ENCODE data around the gene TMEM11. TPM values are rescaled to one million over a fixed set of nuclear protein-coding genes. Genes with fewer than 3 reads are reported as not detected.

The TMEM11 gene
- total and polyA plus RNA-seq, 4 experiments from 2014 or later, result 18.6 to 38.6 (median 28.7) TPM

DNA sequence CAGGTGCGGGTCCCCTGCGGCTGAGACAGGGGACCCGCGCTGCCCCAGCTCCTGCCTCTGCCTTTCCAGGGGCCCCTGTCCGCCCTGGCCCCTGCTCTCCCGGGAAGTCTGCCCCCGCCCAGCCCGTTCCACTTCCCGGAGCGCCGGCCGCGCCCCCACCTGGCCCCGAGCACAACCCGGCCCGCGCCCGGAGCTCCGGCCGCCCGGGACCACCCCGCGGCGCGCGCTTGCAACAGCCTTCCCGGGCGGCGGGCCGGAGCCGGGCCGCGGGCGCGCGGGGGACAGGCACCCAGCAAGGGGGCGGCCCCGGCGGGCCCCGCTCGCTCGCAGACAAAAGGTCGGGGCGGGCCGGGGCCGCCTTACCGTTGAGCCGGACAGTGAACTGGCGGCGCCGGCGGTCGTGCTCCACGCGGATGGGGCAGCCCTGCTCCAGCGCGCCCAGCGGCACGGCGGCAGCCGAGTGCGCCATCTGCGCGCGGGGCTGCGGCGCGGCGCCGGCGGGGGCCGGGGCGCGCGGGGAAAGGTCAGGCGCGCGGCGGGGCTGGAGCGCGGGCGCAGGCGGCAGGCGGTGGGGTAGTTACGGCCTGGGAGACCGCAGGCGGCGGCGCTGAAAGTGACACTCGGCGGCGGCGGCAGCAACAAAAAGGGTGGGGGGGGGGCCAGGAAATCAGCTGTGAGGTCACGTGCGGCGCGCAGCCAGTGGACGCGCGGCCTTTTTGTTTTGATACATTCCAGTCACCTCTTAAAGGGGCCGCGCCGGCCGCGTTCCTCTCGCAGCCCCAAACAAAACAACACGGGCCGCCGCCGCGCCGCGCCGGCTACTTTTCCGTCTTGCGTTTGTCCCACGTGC lies 39.1 kb upstream of the TMEM11 start, which contains the start of gene NATD1:
Gene NATD1 (minus strand): TSS at position 615 of the 850 bp plus-strand sequence. CDS start 146 bp downstream, at position 469.
- intact Hi-C loops (cut with micrococcal nuclease), result loop anchor here (1.0 to 2.0 kb wide), 5 partner anchors 22 to 210 kb away; partner anchors contain the start of genes MAP2K3, TMEM11 and USP22
- ChIA-PET CTCF (ENCODE audit: partially characterized antibody) (interaction anchor here (1.5 to 5.3 kb wide), 2 partner anchors 27 to 133 kb away, joined by 3 to 25 read pairs; no protein-coding TSS in a partner anchor), POLR2A (ENCODE audit: partially characterized antibody) (interaction anchor here (0.6 to 4.2 kb wide), 12 partner anchors 11 to 1097 kb away, joined by 3 to 48 read pairs (median 6); partner anchors contain the start of genes DHRS7B and TMEM11)
- Histone ChIP-seq H3K27ac (ENCODE audit: low read depth, low read length) (peak within 1 kb of the TSS; percentile 62), H3K4me1 (ENCODE audit: insufficient read depth, low read length) (peaks cover 27% of the 10 kb centered on the region), H3K4me3 (ENCODE audit: low read length in 2 of 2) (peak within 1 kb of the TSS; percentile 38 to 71), H3K36me3 (ENCODE audit: insufficient read depth, low read length) (no peaks in the 10 kb centered on the region), H3K9me3 (ENCODE audit: control insufficient read depth in 1 of 2, low read length in 2 of 2) (no peaks in the 10 kb centered on the region), H3K27me3 (ENCODE audit: insufficient read depth, low read length) (no peaks in the 10 kb centered on the region)
- Mint-ChIP-seq H3K36me3 (peaks cover 0 to 3% of the 10 kb centered on the region in 2 donors), H3K4me3 (peak within 1 kb of the TSS; percentile 88 to 95 (median 90)), H3K4me1 (peaks cover 24 to 59% (median 34%) of the 10 kb centered on the region in 4 donors), H3K9me3 (no peaks in the 10 kb centered on the region), H3K27ac (peak within 1 kb of the TSS; percentile 90 to 95 (median 91)), H3K27me3 (no peaks in the 10 kb centered on the region)
- DNase-seq, result peak; percentile 74 to 86 (median 80)

DNA sequence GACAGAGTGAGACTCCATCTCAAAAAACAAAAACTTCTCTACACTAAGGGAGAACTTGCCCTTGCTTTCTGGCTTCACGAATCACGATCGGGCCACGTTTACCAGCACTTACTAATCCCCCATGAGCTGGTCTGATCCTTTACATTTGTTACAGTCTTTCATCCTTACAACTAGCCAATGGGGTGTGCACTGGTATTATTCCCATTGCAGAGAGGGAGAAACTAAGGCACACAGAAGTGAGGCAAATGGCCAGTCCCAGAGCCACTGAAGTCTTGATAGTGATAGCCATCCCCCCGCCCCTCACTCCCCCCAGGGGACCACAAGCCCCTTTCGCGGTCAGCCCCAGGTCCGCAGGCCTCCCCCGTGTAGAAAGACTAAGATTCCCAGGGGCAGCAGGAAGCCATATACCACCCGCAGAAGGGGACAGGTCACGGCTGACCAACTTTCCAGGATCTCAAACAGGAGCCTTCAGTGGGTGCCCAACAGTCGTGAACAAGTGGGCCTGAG lies 38.4 kb upstream of the TMEM11 start:
- H3K4me1 Mint-ChIP-seq, result peaks cover 19 to 54% (median 31%) of the 10 kb centered on the region in 4 donors
- peak overlapping the region; percentile 81 to 88 (median 86) for H3K4me3 Mint-ChIP-seq
- Histone ChIP-seq H3K4me1 (ENCODE audit: insufficient read depth, low read length) (peaks cover 27% of the 10 kb centered on the region), H3K27me3 (ENCODE audit: insufficient read depth, low read length) (no peaks in the 10 kb centered on the region), H3K9me3 (ENCODE audit: control insufficient read depth in 1 of 2, low read length in 2 of 2) (no peaks in the 10 kb centered on the region), H3K4me3 (ENCODE audit: low read length in 2 of 2) (peak overlapping the region; percentile 23 to 42), H3K27ac (ENCODE audit: low read depth, low read length) (no peak overlapping the region), H3K36me3 (ENCODE audit: insufficient read depth, low read length) (no peaks in the 10 kb centered on the region)
- ChIA-PET POLR2A (ENCODE audit: partially characterized antibody) (interaction anchor here (0.6 to 4.2 kb wide), 7 partner anchors 16 to 1096 kb away, joined by 3 to 48 read pairs (median 10); partner anchors contain the start of genes DHRS7B and TMEM11), CTCF (ENCODE audit: partially characterized antibody) (interaction anchor here (1.5 to 5.3 kb wide), 2 partner anchors 28 to 133 kb away, joined by 3 to 25 read pairs; no protein-coding TSS in a partner anchor)
- H3K36me3 Mint-ChIP-seq, result peaks cover 0 to 3% of the 10 kb centered on the region in 2 donors
- H3K27me3 Mint-ChIP-seq, result no peaks in the 10 kb centered on the region
- peak overlapping the region; percentile 8 to 86 (median 78) for H3K27ac Mint-ChIP-seq
- intact Hi-C loops (cut with micrococcal nuclease), result loop anchor here (2.0 kb wide), 1 partner anchor 210 kb away; the partner anchor contains the start of gene USP22
- H3K9me3 Mint-ChIP-seq, result no peaks in the 10 kb centered on the region
- no peak for DNase-seq

DNA sequence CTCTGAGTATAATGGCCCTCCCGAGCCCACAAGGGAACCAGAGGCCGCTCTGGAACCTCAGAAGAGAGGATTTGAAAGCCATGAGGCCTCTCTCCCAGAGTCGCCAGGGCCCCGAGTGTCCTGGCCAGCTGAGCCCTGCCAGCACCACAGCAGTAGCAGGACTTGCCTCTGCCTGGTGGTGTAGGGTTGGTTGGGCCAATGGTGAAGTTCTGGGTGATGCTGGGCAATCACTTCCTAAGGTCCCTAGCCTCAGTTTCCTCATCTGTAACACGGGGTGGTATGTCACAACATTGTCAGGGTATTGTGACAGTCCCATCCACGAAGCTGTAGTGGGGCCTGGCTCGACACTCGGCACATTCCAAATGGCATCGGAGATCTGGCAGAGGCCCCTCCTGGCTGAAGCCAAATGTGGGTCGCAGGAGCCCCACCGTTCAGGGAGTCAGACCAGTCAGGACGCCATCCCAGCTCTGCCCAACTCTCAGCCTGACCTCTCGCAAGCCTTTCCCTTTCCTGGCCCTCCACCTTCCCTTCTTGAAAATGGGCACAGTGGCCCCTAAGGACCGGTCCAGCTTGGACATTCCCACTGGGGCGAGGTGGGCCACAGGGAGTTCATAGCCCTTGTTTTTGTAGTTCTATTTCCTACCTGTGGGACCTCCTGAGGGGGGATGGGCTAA lies 37.5 kb upstream of the TMEM11 start:
- Histone ChIP-seq H3K27me3 (ENCODE audit: insufficient read depth, low read length) (no peaks in the 10 kb centered on the region), H3K27ac (ENCODE audit: low read depth, low read length) (no peak overlapping the region), H3K9me3 (ENCODE audit: control insufficient read depth in 1 of 2, low read length in 2 of 2) (no peaks in the 10 kb centered on the region), H3K36me3 (ENCODE audit: insufficient read depth, low read length) (no peaks in the 10 kb centered on the region), H3K4me1 (ENCODE audit: insufficient read depth, low read length) (peaks cover 27% of the 10 kb centered on the region), H3K4me3 (ENCODE audit: low read length in 2 of 2) (no peak overlapping the region)
- peaks cover 0 to 3% of the 10 kb centered on the region in 2 donors for H3K36me3 Mint-ChIP-seq
- POLR2A ChIA-PET (ENCODE audit: partially characterized antibody), result interaction anchor here (0.8 to 4.2 kb wide), 4 partner anchors 10 to 38 kb away, joined by 3 to 48 read pairs (median 14); partner anchors contain the start of gene TMEM11
- H3K9me3 Mint-ChIP-seq, result no peaks in the 10 kb centered on the region
- no peaks in the 10 kb centered on the region for H3K27me3 Mint-ChIP-seq
- peak overlapping the region in 7 of 8 donors; percentile 12 to 87 (median 83) for H3K4me3 Mint-ChIP-seq
- H3K4me1 Mint-ChIP-seq, result peaks cover 19 to 54% (median 31%) of the 10 kb centered on the region in 4 donors
- intact Hi-C loops (cut with micrococcal nuclease), result loop anchor here (2.0 kb wide), 1 partner anchor 209 kb away; the partner anchor contains the start of gene USP22
- CTCF ChIA-PET (ENCODE audit: partially characterized antibody), result interaction anchor here (1.1 to 5.3 kb wide), 2 partner anchors 28 to 131 kb away, joined by 3 to 25 read pairs; no protein-coding TSS in a partner anchor
- DNase-seq, result no peak
- peak overlapping the region; percentile 8 to 81 (median 76) for H3K27ac Mint-ChIP-seq

DNA sequence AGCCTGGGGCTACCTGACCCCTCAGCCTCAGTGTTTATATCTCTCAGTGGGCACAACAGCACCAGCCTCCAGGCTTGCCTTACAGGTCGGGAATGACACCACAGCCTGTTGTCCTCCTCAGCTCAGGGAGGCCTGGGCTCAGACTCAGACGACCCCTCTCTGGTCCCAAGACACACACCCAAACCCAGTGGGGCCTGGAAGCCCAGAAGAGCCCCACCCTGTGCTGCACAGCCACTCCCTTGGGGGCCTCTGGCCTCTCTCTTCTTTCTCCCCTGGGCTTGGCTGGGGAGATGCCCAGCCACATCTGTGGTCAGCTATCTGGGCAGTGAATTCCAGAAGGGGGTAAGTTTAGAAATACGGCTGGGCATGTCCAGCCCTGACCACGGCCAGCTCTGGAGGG lies 36.9 kb upstream of the TMEM11 start:
- Histone ChIP-seq H3K9me3 (ENCODE audit: control insufficient read depth in 1 of 2, low read length in 2 of 2) (no peaks in the 10 kb centered on the region), H3K27me3 (ENCODE audit: insufficient read depth, low read length) (no peaks in the 10 kb centered on the region), H3K27ac (ENCODE audit: low read depth, low read length) (no peak overlapping the region), H3K36me3 (ENCODE audit: insufficient read depth, low read length) (no peaks in the 10 kb centered on the region), H3K4me1 (ENCODE audit: insufficient read depth, low read length) (peaks cover 27% of the 10 kb centered on the region), H3K4me3 (ENCODE audit: low read length in 2 of 2) (no peak overlapping the region)
- Mint-ChIP-seq H3K4me1 (peaks cover 19 to 54% (median 32%) of the 10 kb centered on the region in 4 donors), H3K9me3 (no peaks in the 10 kb centered on the region), H3K27ac (peak overlapping the region in 2 of 7 donors; percentile 41 to 72), H3K4me3 (peak overlapping the region in 3 of 8 donors; percentile 11 to 44 (median 40)), H3K27me3 (no peaks in the 10 kb centered on the region), H3K36me3 (peaks cover 0 to 3% of the 10 kb centered on the region in 2 donors)
- no peak for DNase-seq
- ChIA-PET POLR2A (ENCODE audit: partially characterized antibody) (interaction anchor here (1.0 to 4.2 kb wide), 3 partner anchors 25 to 208 kb away, joined by 3 to 48 read pairs (median 10); no protein-coding TSS in a partner anchor), CTCF (ENCODE audit: partially characterized antibody) (interaction anchor here (1.1 to 5.3 kb wide), 3 partner anchors 11 to 130 kb away, joined by 3 to 25 read pairs (median 8); no protein-coding TSS in a partner anchor)
- intact Hi-C loops (cut with micrococcal nuclease), result no loop called here

DNA sequence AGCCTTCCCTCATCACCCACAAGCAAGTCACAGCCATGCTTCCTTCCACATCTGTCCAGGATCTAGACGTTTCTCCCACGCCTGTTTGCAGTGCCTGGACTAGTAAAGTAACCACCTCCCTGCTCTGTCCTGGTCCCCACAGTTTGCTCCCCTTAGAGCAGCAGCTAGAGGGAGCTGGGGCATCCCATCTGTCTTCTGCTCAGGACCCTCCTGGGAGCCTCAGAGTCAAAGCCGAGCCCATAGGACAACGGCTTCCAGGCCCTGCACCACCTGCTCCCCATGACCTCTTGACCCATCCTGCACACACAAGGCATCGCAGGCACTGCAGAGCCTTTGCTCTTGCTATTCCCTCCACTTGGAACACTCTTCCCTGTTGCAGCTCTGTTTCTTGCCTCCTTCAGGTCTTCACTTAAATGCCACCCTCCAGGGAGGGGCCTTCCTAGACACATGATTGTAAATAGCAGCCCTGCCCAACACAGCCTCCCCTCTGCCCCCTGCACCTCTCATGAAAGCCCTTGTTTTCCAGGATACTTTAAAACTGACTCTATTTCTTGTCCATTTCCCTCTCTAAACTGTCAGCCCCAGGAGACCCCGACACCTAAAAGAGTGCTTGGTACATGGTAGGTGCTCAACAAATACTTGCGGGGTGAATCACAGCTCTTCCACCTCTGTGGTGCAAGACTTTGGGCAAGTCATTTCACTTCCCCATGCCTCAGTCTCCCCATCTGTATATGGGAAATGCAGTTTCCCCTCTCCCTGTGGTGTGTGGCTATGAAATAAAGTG lies 36.2 kb upstream of the TMEM11 start:
- Mint-ChIP-seq H3K9me3 (no peaks in the 10 kb centered on the region), H3K4me3 (peak overlapping the region in 3 of 8 donors; percentile 11 to 47 (median 40)), H3K27me3 (no peaks in the 10 kb centered on the region), H3K36me3 (peaks cover 0 to 3% of the 10 kb centered on the region in 2 donors), H3K27ac (peak overlapping the region; percentile 3 to 72 (median 41)), H3K4me1 (peaks cover 19 to 54% (median 35%) of the 10 kb centered on the region in 4 donors)
- DNase-seq, result no peak
- Histone ChIP-seq H3K4me3 (ENCODE audit: low read length in 2 of 2) (no peak overlapping the region), H3K36me3 (ENCODE audit: insufficient read depth, low read length) (no peaks in the 10 kb centered on the region), H3K4me1 (ENCODE audit: insufficient read depth, low read length) (peaks cover 27% of the 10 kb centered on the region), H3K27ac (ENCODE audit: low read depth, low read length) (no peak overlapping the region), H3K9me3 (ENCODE audit: control insufficient read depth in 1 of 2, low read length in 2 of 2) (no peaks in the 10 kb centered on the region), H3K27me3 (ENCODE audit: insufficient read depth, low read length) (no peaks in the 10 kb centered on the region)
- ChIA-PET CTCF (ENCODE audit: partially characterized antibody) (interaction anchor here (1.1 to 5.3 kb wide), 5 partner anchors 10 to 207 kb away, joined by 3 to 25 read pairs (median 5); no protein-coding TSS in a partner anchor), POLR2A (ENCODE audit: partially characterized antibody) (interaction anchor here (1.0 to 4.2 kb wide), 3 partner anchors 25 to 207 kb away, joined by 3 to 48 read pairs (median 10); no protein-coding TSS in a partner anchor)
- intact Hi-C loops (cut with micrococcal nuclease), result no loop called here
